CD4-positive, alpha-beta T cell treated with Interleukin-10 for 1 hour (primary cell): ENCODE data around the gene CPTP.

Experiments
- DNase-seq: peaks from one replicate; pipeline ENCODE4 v3.0.0-alpha.2; 2020

The CPTP gene

GRCh38 chr1:1320666-1321448 lies 3.7 kb upstream of the CPTP start:
- no peak for DNase-seq

GRCh38 chr1:1321477-1321876 lies 3.1 kb upstream of the CPTP start:
- no peak for DNase-seq

GRCh38 chr1:1322418-1322817 lies 2.2 kb upstream of the CPTP start:
- DNase-seq = no peak

DNA sequence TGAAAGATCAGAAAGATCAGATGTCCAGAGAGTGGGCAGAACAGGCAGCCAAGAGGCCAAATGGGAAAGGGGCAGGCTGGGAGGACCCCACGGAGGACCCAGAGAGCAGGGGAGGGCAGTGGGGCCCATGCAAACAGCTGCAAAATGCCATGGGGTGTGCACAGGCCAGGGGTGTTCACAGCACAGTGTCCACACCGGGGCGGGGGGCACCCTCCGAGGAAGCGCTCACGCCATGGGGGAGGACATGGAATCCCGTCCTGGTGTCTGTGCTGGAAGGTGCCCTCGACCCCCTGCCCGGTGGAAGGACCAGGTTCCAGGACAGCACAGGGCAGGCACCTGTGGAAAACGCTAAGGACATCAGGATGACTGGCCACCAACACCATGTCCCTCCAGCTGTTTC lies 1.6 kb upstream of the CPTP start:
- DNase-seq = no peak

DNA sequence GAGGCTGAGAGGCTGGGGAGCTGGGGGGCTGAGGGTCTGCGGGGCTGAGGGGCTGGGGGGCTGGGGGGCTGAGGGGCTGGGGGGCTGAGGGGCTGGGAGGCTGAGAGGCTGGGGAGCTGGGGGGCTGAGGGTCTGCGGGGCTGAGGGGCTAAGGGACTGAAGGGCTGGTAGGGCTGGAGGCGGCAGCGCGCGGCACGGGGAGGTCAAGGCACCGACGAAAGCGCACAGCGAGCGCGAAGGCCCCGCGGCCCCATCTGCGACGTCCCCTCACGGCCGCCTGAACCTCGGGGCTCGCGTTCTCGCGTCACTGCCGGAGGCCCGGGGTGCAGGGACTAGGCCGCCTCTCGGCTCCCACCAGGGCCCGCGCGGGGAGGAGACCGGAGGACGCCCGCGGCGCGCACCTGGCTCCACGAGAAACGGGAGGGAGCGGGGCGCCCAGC lies 498 bp upstream of the CPTP start:
- no peak for DNase-seq

GRCh38 chr1:1325288-1326074 lies 879 bp downstream of the CPTP start:
- no peak for DNase-seq

DNA sequence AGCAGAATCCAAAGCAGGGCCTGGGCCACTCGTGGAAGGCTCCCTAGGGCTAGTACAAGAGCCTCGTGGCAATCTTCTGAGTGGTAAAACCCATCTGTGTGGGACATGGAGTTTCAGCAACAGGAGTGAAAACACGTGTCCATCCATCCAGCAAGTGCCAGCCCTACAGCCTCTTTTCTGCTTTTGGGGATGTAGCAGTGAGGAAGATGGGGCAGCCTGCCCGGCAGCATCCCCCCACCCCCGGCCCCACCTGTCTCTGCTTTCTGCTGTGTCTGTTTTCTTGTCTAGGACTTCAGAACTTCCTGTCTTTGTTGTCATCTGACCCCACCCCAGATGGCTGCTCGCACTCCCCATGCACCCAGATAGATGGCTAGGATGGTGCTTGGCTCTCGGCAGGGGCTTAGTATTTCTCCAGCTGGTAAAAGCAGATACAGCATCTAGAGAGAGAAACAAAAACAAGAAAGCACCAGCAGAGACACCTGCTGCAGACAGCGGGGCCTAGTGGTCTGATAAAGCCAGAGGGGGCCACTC lies 1.5 kb downstream of the CPTP start:
- DNase-seq = no peak

DNA sequence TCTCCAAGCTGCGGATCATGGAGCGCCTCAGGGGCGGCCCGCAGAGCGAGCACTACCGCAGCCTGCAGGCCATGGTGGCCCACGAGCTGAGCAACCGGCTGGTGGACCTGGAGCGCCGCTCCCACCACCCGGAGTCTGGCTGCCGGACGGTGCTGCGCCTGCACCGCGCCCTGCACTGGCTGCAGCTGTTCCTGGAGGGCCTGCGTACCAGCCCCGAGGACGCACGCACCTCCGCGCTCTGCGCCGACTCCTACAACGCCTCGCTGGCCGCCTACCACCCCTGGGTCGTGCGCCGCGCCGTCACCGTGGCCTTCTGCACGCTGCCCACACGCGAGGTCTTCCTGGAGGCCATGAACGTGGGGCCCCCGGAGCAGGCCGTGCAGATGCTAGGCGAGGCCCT lies 2.7 kb downstream of the CPTP start:
- DNase-seq = no peak

GRCh38 chr1:1328254-1328653 lies 3.7 kb downstream of the CPTP start:
- DNase-seq = no peak

GRCh38 chr1:1329304-1330210 lies 5.0 kb downstream of the CPTP start:
- DNase-seq = no peak

GRCh38 chr1:1330366-1331067 lies 5.9 kb downstream of the CPTP start:
- DNase-seq = no peak

GRCh38 chr1:1331068-1331965 lies 6.7 kb downstream of the CPTP start, which contains the start of gene TAS1R3:
TSS of gene TAS1R3 (plus strand) at chr1:1331280. CDS start at chr1:1331346, 66 bp downstream.
- no peak for DNase-seq

DNA sequence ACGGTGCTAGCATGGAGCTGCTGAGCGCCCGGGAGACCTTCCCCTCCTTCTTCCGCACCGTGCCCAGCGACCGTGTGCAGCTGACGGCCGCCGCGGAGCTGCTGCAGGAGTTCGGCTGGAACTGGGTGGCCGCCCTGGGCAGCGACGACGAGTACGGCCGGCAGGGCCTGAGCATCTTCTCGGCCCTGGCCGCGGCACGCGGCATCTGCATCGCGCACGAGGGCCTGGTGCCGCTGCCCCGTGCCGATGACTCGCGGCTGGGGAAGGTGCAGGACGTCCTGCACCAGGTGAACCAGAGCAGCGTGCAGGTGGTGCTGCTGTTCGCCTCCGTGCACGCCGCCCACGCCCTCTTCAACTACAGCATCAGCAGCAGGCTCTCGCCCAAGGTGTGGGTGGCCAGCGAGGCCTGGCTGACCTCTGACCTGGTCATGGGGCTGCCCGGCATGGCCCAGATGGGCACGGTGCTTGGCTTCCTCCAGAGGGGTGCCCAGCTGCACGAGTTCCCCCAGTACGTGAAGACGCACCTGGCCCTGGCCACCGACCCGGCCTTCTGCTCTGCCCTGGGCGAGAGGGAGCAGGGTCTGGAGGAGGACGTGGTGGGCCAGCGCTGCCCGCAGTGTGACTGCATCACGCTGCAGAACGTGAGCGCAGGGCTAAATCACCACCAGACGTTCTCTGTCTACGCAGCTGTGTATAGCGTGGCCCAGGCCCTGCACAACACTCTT lies 7.6 kb downstream of the CPTP start:
- DNase-seq = no peak

GRCh38 chr1:1332774-1333480 lies 8.3 kb downstream of the CPTP start:
- DNase-seq = no peak

- DNase-seq = no peak
Measured at GRCh38 chr1:1333551-1334241, 9.1 kb downstream of the CPTP start.

GRCh38 chr1:1334835-1335234 lies 10.2 kb downstream of the CPTP start:
- no peak for DNase-seq

DNA sequence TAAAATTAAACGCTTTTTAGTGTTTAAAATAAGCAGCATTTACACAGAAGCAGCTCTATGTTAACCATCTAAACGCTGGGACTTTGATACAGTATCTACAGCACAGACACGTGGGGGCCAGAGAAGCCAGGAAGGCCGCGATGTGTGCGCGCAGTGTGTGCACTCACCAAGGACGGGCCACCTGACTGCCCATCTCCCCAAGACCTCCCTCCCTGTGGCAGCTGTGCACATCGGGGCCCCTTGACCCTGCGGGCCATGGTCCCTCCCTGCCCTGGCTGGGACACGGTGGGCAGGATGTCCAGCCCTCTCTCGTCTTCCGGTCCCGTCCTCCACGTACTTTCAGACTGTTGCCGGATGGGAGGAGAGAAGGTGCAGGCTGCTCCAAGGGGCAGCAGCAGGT lies 10.7 kb downstream of the CPTP start:
- no peak for DNase-seq

GRCh38 chr1:1335792-1336248 lies 11.2 kb downstream of the CPTP start:
- DNase-seq = no peak

- no peak for DNase-seq
Measured at GRCh38 chr1:1336446-1336845, 11.8 kb downstream of the CPTP start.
